Ishikawa (cell line): ENCODE measurements around the gene MEIS1.

Experiments used
- CEBPB ChIP-seq: IDR thresholded peaks from 2 replicates; pipeline ENCODE4 v1.6.1; 2012
- CREB1 ChIP-seq: IDR thresholded peaks from 2 replicates; pipeline ENCODE4 v1.6.1; 2012; ENCODE audit warnings: low read depth
- EGR1 ChIP-seq: IDR thresholded peaks from 2 replicates; pipeline ENCODE4 v1.6.1; 2012
- EP300 ChIP-seq: IDR thresholded peaks from 2 replicates; pipeline ENCODE4 v1.6.1; 2012; ENCODE audit warnings: borderline replicate concordance
- FOXM1 ChIP-seq: IDR thresholded peaks from 2 replicates; pipeline ENCODE4 v1.6.1; 2012; ENCODE audit warnings: low read depth, borderline replicate concordance
- MAX ChIP-seq: IDR thresholded peaks from 2 replicates; pipeline ENCODE4 v1.6.1; 2012
- NFIC ChIP-seq: IDR thresholded peaks from 2 replicates; pipeline ENCODE4 v1.6.1; 2012
- RAD21 ChIP-seq: IDR thresholded peaks from 2 replicates; pipeline ENCODE4 v1.6.1; 2012; ENCODE audit warnings: low read depth
- REST ChIP-seq: IDR thresholded peaks from 2 replicates; pipeline ENCODE4 v1.6.1; 2012; ENCODE audit warnings: low read depth, mild to moderate bottlenecking
- TAF1 ChIP-seq: IDR thresholded peaks from 2 replicates; pipeline ENCODE4 v1.6.1; 2012; ENCODE audit warnings: low read depth, mild to moderate bottlenecking
- TCF12 ChIP-seq: IDR thresholded peaks from 2 replicates; pipeline ENCODE4 v1.6.1; 2012; ENCODE audit warnings: low read depth
- TEAD4 ChIP-seq: IDR thresholded peaks from 2 replicates; pipeline ENCODE4 v1.6.1; 2012
- USF1 ChIP-seq: IDR thresholded peaks from 2 replicates; pipeline ENCODE4 v1.6.1; 2012
- YY1 ChIP-seq: IDR thresholded peaks from 2 replicates; pipeline ENCODE4 v1.6.1; 2012; ENCODE audit warnings: low read depth
- ZBTB7A ChIP-seq: IDR thresholded peaks from 2 replicates; pipeline ENCODE4 v1.6.1; 2012; ENCODE audit warnings: low read depth

The MEIS1 gene

GRCh38 chr2:66568650-66569300 is 133.8 kb downstream of the MEIS1 start:
- TF ChIP-seq EP300, result no peak
- TF ChIP-seq RAD21, result no peak
- TF ChIP-seq YY1, result no peak
- TF ChIP-seq ZBTB7A, result no peak

GRCh38 chr2:66569321-66569851 is 134.5 kb downstream of the MEIS1 start:
- TF ChIP-seq RAD21 (no peak), EP300 (no peak), TCF12 (no peak), EGR1 (no peak), CEBPB (no peak), CREB1 (no peak), YY1 (no peak), TAF1 (no peak), FOXM1 (no peak), TEAD4 (no peak), ZBTB7A (no peak), NFIC (no peak), USF1 (no peak), REST (no peak), MAX (no peak)

- TF ChIP-seq TEAD4, result no peak
- TF ChIP-seq TAF1, result no peak
- TF ChIP-seq FOXM1, result no peak
- TF ChIP-seq USF1, result no peak
- TF ChIP-seq EP300, result no peak
- TF ChIP-seq NFIC, result no peak
- TF ChIP-seq RAD21, result no peak
- TF ChIP-seq ZBTB7A, result no peak
- TF ChIP-seq YY1, result no peak
- TF ChIP-seq CEBPB, result no peak
- TF ChIP-seq EGR1, result no peak
- no peak for TF ChIP-seq REST
- no peak for TF ChIP-seq CREB1
- no peak for TF ChIP-seq TCF12
- TF ChIP-seq MAX, result no peak
These were observed 135.0 kb downstream of the MEIS1 start for GRCh38 chr2:66569974-66570373.

GRCh38 chr2:66570471-66570870 is 135.5 kb downstream of the MEIS1 start:
- no peak for TF ChIP-seq CREB1
- TF ChIP-seq RAD21, result no peak
- no peak for TF ChIP-seq MAX
- TF ChIP-seq TCF12, result no peak
- no peak for TF ChIP-seq REST
- no peak for TF ChIP-seq TEAD4
- TF ChIP-seq ZBTB7A, result no peak
- no peak for TF ChIP-seq USF1
- TF ChIP-seq TAF1, result no peak
- TF ChIP-seq NFIC, result no peak
- no peak for TF ChIP-seq EGR1
- TF ChIP-seq FOXM1, result no peak
- no peak for TF ChIP-seq CEBPB
- no peak for TF ChIP-seq YY1
- no peak for TF ChIP-seq EP300
